H9 (cell line): ENCODE measurements around the gene IMPA2. TPM values are rescaled to one million over a fixed set of nuclear protein-coding genes. Genes with fewer than 3 reads are reported as not detected.

Source experiments
- DNase-seq: peaks from one replicate; pipeline ENCODE4 v3.0.0-alpha.2; 2017
- H2AFZ ChIP-seq: one replicate; pipeline ENCODE4 v1.6.1; 2013; ENCODE audit warnings: mild to moderate bottlenecking, low read length, control low read depth, moderate library complexity
- H2AK5ac ChIP-seq: 2 replicates; pipeline ENCODE4 v1.6.1; 2013; ENCODE audit warnings: low read length, control low read depth, mixed read lengths; ENCODE audit not compliant: insufficient read length
- H2BK120ac ChIP-seq: one replicate; pipeline ENCODE4 v1.6.1; 2013; ENCODE audit warnings: low read depth, mild to moderate bottlenecking, low read length, control low read depth, inconsistent platforms; ENCODE audit not compliant: poor library complexity, severe bottlenecking
- H2BK12ac ChIP-seq: 2 replicates; pipeline ENCODE4 v1.6.1; 2013; ENCODE audit warnings: low read length, control low read depth, mixed read lengths, low read depth; ENCODE audit not compliant: insufficient read length
- H2BK15ac ChIP-seq: 2 replicates; pipeline ENCODE4 v1.6.1; 2013; ENCODE audit warnings: low read depth, low read length, control low read depth
- H2BK20ac ChIP-seq: one replicate; pipeline ENCODE4 v1.6.1; 2013; ENCODE audit warnings: low read depth, mild to moderate bottlenecking, low read length, control low read depth, inconsistent platforms; ENCODE audit not compliant: poor library complexity, severe bottlenecking
- H2BK5ac ChIP-seq: 2 replicates; pipeline ENCODE4 v1.6.1; 2013; ENCODE audit warnings: low read length, control low read depth, mixed read lengths; ENCODE audit not compliant: insufficient read length
- H3K14ac ChIP-seq: 2 replicates; pipeline ENCODE4 v1.6.1; 2013; ENCODE audit warnings: low read length, control low read depth; ENCODE audit not compliant: insufficient read depth
- H3K18ac ChIP-seq: 2 replicates; pipeline ENCODE4 v1.6.1; 2013; ENCODE audit warnings: low read depth, mild to moderate bottlenecking, mixed read lengths, low read length, control low read depth; ENCODE audit not compliant: insufficient read length
- H3K23ac ChIP-seq: 2 replicates; pipeline ENCODE4 v1.6.1; 2013; ENCODE audit warnings: low read length, control low read depth, mixed read lengths, low read depth; ENCODE audit not compliant: insufficient read length
- H3K23me2 ChIP-seq: 2 replicates; pipeline ENCODE4 v1.6.1; 2013; ENCODE audit warnings: low read depth, mild to moderate bottlenecking, mixed read lengths, low read length, control low read depth; ENCODE audit not compliant: insufficient read length, poor library complexity, severe bottlenecking
- H3K27ac ChIP-seq: 2 replicates; pipeline ENCODE4 v1.5.1; 2013; ENCODE audit warnings: low read length, control low read depth, mixed read lengths, low read depth; ENCODE audit not compliant: insufficient read length
- H3K27me3 ChIP-seq: 2 replicates; pipeline ENCODE4 v1.6.1; 2013; ENCODE audit warnings: low read length, control low read depth, inconsistent platforms; ENCODE audit not compliant: insufficient read depth
- H3K4ac ChIP-seq: 2 replicates; pipeline ENCODE4 v1.6.1; 2013; ENCODE audit warnings: low read depth, mild to moderate bottlenecking, control low read depth, inconsistent platforms, low read length, moderate library complexity
- H3K4me1 ChIP-seq: 2 replicates; pipeline ENCODE4 v1.6.1; 2013; ENCODE audit warnings: low read length, control low read depth, inconsistent platforms; ENCODE audit not compliant: insufficient read depth
- H3K4me2 ChIP-seq: 2 replicates; pipeline ENCODE4 v1.6.1; 2013; ENCODE audit warnings: low read length, control low read depth, mixed read lengths; ENCODE audit not compliant: insufficient read length, insufficient read depth
- H3K56ac ChIP-seq: 2 replicates; pipeline ENCODE4 v1.6.1; 2013; ENCODE audit warnings: low read depth, mild to moderate bottlenecking, mixed read lengths, low read length, control low read depth; ENCODE audit not compliant: insufficient read length
- H3K79me1 ChIP-seq: 2 replicates; pipeline ENCODE4 v1.6.1; 2013; ENCODE audit warnings: low read depth, mild to moderate bottlenecking, moderate library complexity, low read length, control low read depth, inconsistent platforms; ENCODE audit not compliant: insufficient read depth, poor library complexity, severe bottlenecking
- H3K79me2 ChIP-seq: 2 replicates; pipeline ENCODE4 v1.6.1; 2013; ENCODE audit warnings: low read length, control low read depth, inconsistent platforms; ENCODE audit not compliant: insufficient read depth
- H3K9ac ChIP-seq: 2 replicates; pipeline ENCODE4 v1.6.1; 2013; ENCODE audit warnings: low read length, control low read depth, mixed read lengths; ENCODE audit not compliant: insufficient read length; ENCODE audit errors: extremely low read depth
- H3K9me3 ChIP-seq: one replicate; pipeline ENCODE4 v1.6.1; 2013; ENCODE audit warnings: low read depth, low read length, inconsistent platforms; ENCODE audit not compliant: control insufficient read depth
- H3T11ph ChIP-seq: one replicate; pipeline ENCODE4 v1.6.1; 2013; ENCODE audit warnings: mild to moderate bottlenecking, low read length, control low read depth, inconsistent platforms
- H4K20me1 ChIP-seq: one replicate; pipeline ENCODE4 v1.6.1; 2013; ENCODE audit not compliant: control insufficient read depth, insufficient read length, insufficient read depth
- H4K5ac ChIP-seq: 2 replicates; pipeline ENCODE4 v1.6.1; 2013; ENCODE audit warnings: low read depth, mild to moderate bottlenecking, mixed read lengths, low read length, control low read depth; ENCODE audit not compliant: insufficient read length
- H4K8ac ChIP-seq: replicated peaks from 2 replicates; pipeline ENCODE4 v1.6.1; 2013; ENCODE audit warnings: low read length, control low read depth, mixed read lengths, low read depth; ENCODE audit not compliant: insufficient read length
- H4K91ac ChIP-seq: 2 replicates; pipeline ENCODE4 v1.6.1; 2013; ENCODE audit warnings: low read depth, mild to moderate bottlenecking, moderate library complexity, mixed read lengths, low read length, control low read depth; ENCODE audit not compliant: insufficient read length
- H3K27ac Mint-ChIP-seq, 3 experiments: 2 replicates in 2 of 3; 3 replicates in 1 of 3; pipeline ENCODE4 v1.8.0; 2020 to 2021; ENCODE audit warnings: mixed read lengths in 3 of 3, mild to moderate bottlenecking in 1 of 3, moderate library complexity in 1 of 3
- H3K27me3 Mint-ChIP-seq: 2 replicates; pipeline ENCODE4 v1.8.0; 2021; ENCODE audit warnings: low read depth, mild to moderate bottlenecking, moderate library complexity, mixed read lengths
- H3K36me3 Mint-ChIP-seq, 3 experiments: 2 replicates in 2 of 3; 3 replicates in 1 of 3; pipeline ENCODE4 v1.8.0; 2020 to 2021; ENCODE audit warnings: low read depth in 3 of 3, mixed read lengths in 3 of 3; ENCODE audit not compliant: insufficient read depth in 1 of 3
- H3K4me1 Mint-ChIP-seq, 2 experiments: 2 replicates each; pipeline ENCODE4 v1.8.0; 2020; ENCODE audit warnings: mixed read lengths in 2 of 2
- H3K4me3 Mint-ChIP-seq, 2 experiments: 2 replicates in 1 of 2; 3 replicates in 1 of 2; pipeline ENCODE4 v1.8.0; 2020 to 2021; ENCODE audit warnings: mild to moderate bottlenecking in 2 of 2, mixed read lengths in 2 of 2, moderate library complexity in 1 of 2
- H3K9me3 Mint-ChIP-seq, 2 experiments: 2 replicates in 1 of 2; 3 replicates in 1 of 2; pipeline ENCODE4 v1.8.0; 2020; ENCODE audit warnings: mild to moderate bottlenecking in 2 of 2, mixed read lengths in 2 of 2, moderate library complexity in 1 of 2
- CTCF ChIP-seq: fragments of 200-600 bp; sonication (generic); conservative IDR thresholded peaks from 3 replicates; pipeline ENCODE4 v1.8.0; 2021; ENCODE audit warnings: antibody characterized with exemption, mild to moderate bottlenecking
- WGBS: extraction: QIAGEN DNeasy Blood & Tissue Kit; methylation state at CpG from one replicate; pipeline ENCODE4 v1.1.7; 2013; ENCODE audit warnings: missing lambda C conversion rate, low lambda C conversion rate, mixed read lengths; ENCODE audit not compliant: insufficient read length; ENCODE audit errors: extremely low coverage; 5-methylcytosine and 5-hydroxymethylcytosine counted together
- total RNA-seq: library from RNA; stranded (reverse); gene quantifications from 2 replicates; pipeline ENCODE4 v1.2.1, GENCODE V29; 2021

IMPA2 gene
- total RNA-seq, 1 experiment from 2014 or later: 73.8 TPM

GRCh38 chr18:12033643-12034025, 52.3 kb downstream of the IMPA2 start:
- Histone ChIP-seq H4K8ac (no peak overlapping the region), H3K27me3 (peaks cover 7% of the 10 kb centered on the region; the same call in 1 of the 2 replicates), H2AK5ac (no peak overlapping the region), H2BK120ac (no peak overlapping the region), H4K5ac (no peak overlapping the region), H3K4me2 (no peak overlapping the region), H3K4me1 (no peaks in the 10 kb centered on the region), H3K18ac (no peak overlapping the region), H3K9ac (no peak overlapping the region), H3K23me2 (peaks cover 6% of the 10 kb centered on the region), H3K27ac (no peak overlapping the region), H2BK12ac (no peak overlapping the region), H2BK20ac (no peak overlapping the region), H3K4ac (no peak overlapping the region), H4K91ac (no peak overlapping the region), H3K79me2 (no peaks in the 10 kb centered on the region), H3K14ac (no peak overlapping the region), H3K79me1 (no peaks in the 10 kb centered on the region), H3K9me3 (no peaks in the 10 kb centered on the region), H4K20me1 (no peaks in the 10 kb centered on the region), H3T11ph (no peak overlapping the region), H2BK15ac (no peak overlapping the region), H2AFZ (no peak overlapping the region), H2BK5ac (no peak overlapping the region), H3K56ac (no peak overlapping the region), H3K23ac (no peak overlapping the region)
- DNase-seq: no peak
- Mint-ChIP-seq H3K4me3 (no peak overlapping the region), H3K9me3 (no peaks in the 10 kb centered on the region; a peak in 2 of 5 replicates), H3K27me3 (peaks cover 17% of the 10 kb centered on the region), H3K36me3 (peaks cover 23 to 42% (median 42%) of the 10 kb centered on the region in 3 experiments), H3K4me1 (peaks cover 8 to 9% of the 10 kb centered on the region in 2 experiments), H3K27ac (peak overlapping the region in 1 of 3 experiments; percentile 25; a peak in 3 of 7 replicates)
- TF ChIP-seq CTCF: no peak
- no CpG with 5 or more reads among the region's 7 CpGs for WGBS
